ENCODE results near the gene SPATA9. TPM values are rescaled to one million over a fixed set of nuclear protein-coding genes. Genes with fewer than 3 reads are reported as not detected.

Gene SPATA9
- total RNA-seq, 2 experiments from 2014 or later: not detected

- no peak for DNase-seq (ENCODE audit: low spot score)
- H3K9me3 ChIP-seq (ENCODE audit: low read length): no peaks in the 10 kb centered on the region
- H3K79me2 ChIP-seq (ENCODE audit: insufficient read depth, low read depth, low read length): peaks cover 10% of the 10 kb centered on the region; the same call in 1 of the 2 replicates
- intact Hi-C loops (cut with micrococcal nuclease; ENCODE audit: unreplicated experiment): loop anchor here (5.0 kb wide), 2 partner anchors 1013 to 1533 kb away; partner anchors contain the start of genes CAST and RIOK2
- H2AFZ ChIP-seq (ENCODE audit: low read length): peak overlapping the region; percentile 30; the same call in 1 of the 2 replicates
- ChIA-PET POLR2A (interaction anchor here (0.6 to 0.7 kb wide), 3 partner anchors 672 to 1363 kb away, joined by 4 to 5 read pairs (median 4); no protein-coding TSS in a partner anchor), CTCF (ENCODE audit: unreplicated experiment) (no interaction called here)
- H3K4me1 ChIP-seq (ENCODE audit: insufficient read depth, low read length, poor library complexity, severe bottlenecking): peaks cover 27% of the 10 kb centered on the region
- BruUV-seq (replicated peaks): no TSS peak
- no peak overlapping the region for H3K4me3 ChIP-seq (ENCODE audit: low read depth, low read length, poor library complexity, severe bottlenecking)
- no peaks in the 10 kb centered on the region for H4K20me1 ChIP-seq (ENCODE audit: insufficient read depth, low read length)
- no peak overlapping the region for H3K27ac ChIP-seq (ENCODE audit: low read depth, low read length, poor library complexity, severe bottlenecking)
- no peaks in the 10 kb centered on the region for H3K9me2 ChIP-seq (ENCODE audit: insufficient read depth, low read length)
- H3K4me2 ChIP-seq (ENCODE audit: low read length): peak overlapping the region; percentile 46
- H3K36me3 ChIP-seq (ENCODE audit: insufficient read depth, low read length): peaks cover 6% of the 10 kb centered on the region; the same call in 1 of the 2 replicates
- TF ChIP-seq, protein P1, sequence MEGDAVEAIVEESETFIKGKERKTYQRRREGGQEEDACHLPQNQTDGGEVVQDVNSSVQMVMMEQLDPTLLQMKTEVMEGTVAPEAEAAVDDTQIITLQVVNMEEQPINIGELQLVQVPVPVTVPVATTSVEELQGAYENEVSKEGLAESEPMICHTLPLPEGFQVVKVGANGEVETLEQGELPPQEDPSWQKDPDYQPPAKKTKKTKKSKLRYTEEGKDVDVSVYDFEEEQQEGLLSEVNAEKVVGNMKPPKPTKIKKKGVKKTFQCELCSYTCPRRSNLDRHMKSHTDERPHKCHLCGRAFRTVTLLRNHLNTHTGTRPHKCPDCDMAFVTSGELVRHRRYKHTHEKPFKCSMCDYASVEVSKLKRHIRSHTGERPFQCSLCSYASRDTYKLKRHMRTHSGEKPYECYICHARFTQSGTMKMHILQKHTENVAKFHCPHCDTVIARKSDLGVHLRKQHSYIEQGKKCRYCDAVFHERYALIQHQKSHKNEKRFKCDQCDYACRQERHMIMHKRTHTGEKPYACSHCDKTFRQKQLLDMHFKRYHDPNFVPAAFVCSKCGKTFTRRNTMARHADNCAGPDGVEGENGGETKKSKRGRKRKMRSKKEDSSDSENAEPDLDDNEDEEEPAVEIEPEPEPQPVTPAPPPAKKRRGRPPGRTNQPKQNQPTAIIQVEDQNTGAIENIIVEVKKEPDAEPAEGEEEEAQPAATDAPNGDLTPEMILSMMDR (conservative IDR thresholded peaks at IDR 0.05; ENCODE audit: low read length): no peak
- no peak for TF ChIP-seq EZH2phosphoT487 (IDR thresholded peaks at IDR 0.05; ENCODE audit: borderline replicate concordance, low read depth, low read length)
Observed at GRCh38 chr5:95649274-95649673, 33.5 kb downstream of the SPATA9 start.

DNA sequence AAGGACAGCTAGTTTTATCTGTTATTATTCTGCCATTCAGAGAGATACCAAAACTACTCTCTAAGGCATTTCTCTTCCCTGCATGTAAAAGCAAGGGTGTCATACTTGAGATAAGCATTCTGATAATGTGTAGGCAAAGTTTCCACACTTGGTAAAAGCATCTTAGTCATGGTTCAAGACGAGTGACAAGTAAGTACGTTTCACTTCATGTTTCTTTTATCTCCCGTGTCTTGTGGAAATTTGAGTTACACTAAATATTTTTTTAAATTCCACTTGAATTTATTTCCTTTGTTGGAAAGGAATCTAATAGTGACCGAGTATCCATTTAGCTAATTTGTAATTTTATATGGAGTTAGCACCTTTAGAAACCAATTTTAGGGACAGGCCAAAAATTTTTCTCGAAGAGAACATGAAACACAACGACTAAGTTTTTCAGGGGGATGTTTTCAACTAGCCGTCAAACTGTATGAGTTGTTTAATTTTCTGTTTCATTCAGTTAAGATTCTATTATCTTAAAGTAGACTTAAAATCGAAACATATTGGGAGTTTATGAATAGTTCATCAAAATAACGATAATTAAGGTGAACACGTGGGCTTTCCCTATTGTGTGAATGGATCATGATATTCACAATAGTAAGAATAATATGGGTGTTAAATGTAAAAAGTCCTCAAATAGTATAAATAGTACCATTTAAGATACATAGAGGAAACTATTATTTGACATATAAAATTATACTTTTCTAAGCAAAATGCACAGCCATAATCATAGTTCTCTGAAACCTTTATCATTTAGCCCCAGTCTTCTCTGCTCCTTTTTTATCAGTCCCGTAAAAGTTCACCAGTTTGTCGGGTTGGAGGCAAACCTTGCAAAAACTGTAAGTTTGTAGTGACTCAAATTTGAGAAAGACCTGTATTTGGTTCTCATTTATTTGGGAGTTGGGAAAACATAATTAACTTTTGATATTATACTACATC lies 34.6 kb downstream of the SPATA9 start:
- TF ChIP-seq, protein P1 (conservative IDR thresholded peaks at IDR 0.05; ENCODE audit: low read length): no peak
- no peak for TF ChIP-seq EZH2phosphoT487 (IDR thresholded peaks at IDR 0.05; ENCODE audit: borderline replicate concordance, low read depth, low read length)
- peak; percentile 42 for DNase-seq (ENCODE audit: low spot score)
- H3K4me3 ChIP-seq (ENCODE audit: low read depth, low read length, poor library complexity, severe bottlenecking): peak overlapping the region; percentile 78
- peak overlapping the region; percentile 94 for H3K4me2 ChIP-seq (ENCODE audit: low read length)
- peak overlapping the region; percentile 88 for H2AFZ ChIP-seq (ENCODE audit: low read length)
- H4K20me1 ChIP-seq (ENCODE audit: insufficient read depth, low read length): no peaks in the 10 kb centered on the region
- H3K79me2 ChIP-seq (ENCODE audit: insufficient read depth, low read depth, low read length): peaks cover 10% of the 10 kb centered on the region; the same call in 1 of the 2 replicates
- BruUV-seq (replicated peaks): no TSS peak
- H3K4me1 ChIP-seq (ENCODE audit: insufficient read depth, low read length, poor library complexity, severe bottlenecking): peaks cover 33% of the 10 kb centered on the region
- ChIA-PET CTCF (ENCODE audit: unreplicated experiment) (no interaction called here), POLR2A (interaction anchor here (0.6 to 2.4 kb wide), 7 partner anchors 16 to 1364 kb away, joined by 3 to 13 read pairs (median 4); partner anchors contain the start of gene GLRX)
- no peaks in the 10 kb centered on the region for H3K9me3 ChIP-seq (ENCODE audit: low read length)
- peak overlapping the region; percentile 75 for H3K27ac ChIP-seq (ENCODE audit: low read depth, low read length, poor library complexity, severe bottlenecking)
- no peaks in the 10 kb centered on the region for H3K9me2 ChIP-seq (ENCODE audit: insufficient read depth, low read length)
- H3K36me3 ChIP-seq (ENCODE audit: insufficient read depth, low read length): peaks cover 6% of the 10 kb centered on the region; the same call in 1 of the 2 replicates
- intact Hi-C loops (cut with micrococcal nuclease; ENCODE audit: unreplicated experiment): loop anchor here (5.0 kb wide), 2 partner anchors 1014 to 1534 kb away; partner anchors contain the start of genes CAST and RIOK2
